PC-9 (cell line): ENCODE data around the gene GRIA1. TPM values are rescaled to one million over a fixed set of nuclear protein-coding genes. Genes with fewer than 3 reads are reported as not detected.

Source experiments
- BruUV-seq: library from RNA; stranded (reverse); fragments of 400-500 nt; replicated peaks from 2 replicates; lab custom pipeline; 2021; lab: Mats Ljungman, UMichigan
- CTCF ChIA-PET: fragments of 300-600 bp; sonication (Branson Sonifier 250); formaldehyde crosslinking; loops from one replicate; lab custom pipeline; 2022; ENCODE audit warnings: antibody characterized with exemption; lab: Charles Lee
- POLR2A ChIA-PET: fragments of 300-600 bp; sonication (Branson Sonifier 250); formaldehyde crosslinking; loops from one replicate; lab custom pipeline; 2022; ENCODE audit warnings: antibody characterized with exemption; ENCODE audit not compliant: unreplicated experiment; lab: Charles Lee
- DNase-seq, 2 experiments: peaks; one replicate each; pipeline versions ENCODE4 v3.0.0 to v3.0.0-alpha.2; 2015 to 2022; ENCODE audit warnings: mixed read lengths in 1 of 2
- H2AFZ ChIP-seq: fragments of 200-600 bp; sonication (generic); 2 replicates; pipeline ENCODE4 v1.8.1; 2017; ENCODE audit warnings: antibody characterized with exemption
- H3F3A ChIP-seq: fragments of 200-600 bp; sonication (generic); 2 replicates; pipeline ENCODE4 v1.8.1; 2017; ENCODE audit warnings: antibody characterized with exemption, mild to moderate bottlenecking, low read depth; ENCODE audit not compliant: insufficient read depth
- H3K27ac ChIP-seq: fragments of 200-600 bp; sonication (generic); 2 replicates; pipeline ENCODE4 v1.6.1; 2016; ENCODE audit warnings: mixed run types
- H3K27me3 ChIP-seq: fragments of 200-600 bp; sonication (generic); 2 replicates; pipeline ENCODE4 v1.6.1; 2016; ENCODE audit warnings: low read depth, mixed run types; ENCODE audit not compliant: insufficient read depth
- H3K36me3 ChIP-seq: fragments of 200-600 bp; sonication (generic); 2 replicates; pipeline ENCODE4 v1.6.1; 2016; ENCODE audit warnings: low read depth, mixed run types
- H3K4me1 ChIP-seq: fragments of 200-600 bp; sonication (generic); replicated peaks from 2 replicates; pipeline ENCODE4 v1.6.1; 2016; ENCODE audit warnings: mixed run types; ENCODE audit not compliant: insufficient read depth
- H3K4me2 ChIP-seq: fragments of 200-600 bp; sonication (generic); 2 replicates; pipeline ENCODE4 v1.6.1; 2017; ENCODE audit warnings: mixed run types
- H3K4me3 ChIP-seq: fragments of 200-600 bp; sonication (generic); 2 replicates; pipeline ENCODE4 v1.6.1; 2016; ENCODE audit warnings: mixed run types
- H3K79me2 ChIP-seq: fragments of 200-600 bp; sonication (generic); 2 replicates; pipeline ENCODE4 v1.6.1; 2017; ENCODE audit warnings: low read depth, mixed run types
- H3K9me2 ChIP-seq: fragments of 200-600 bp; sonication (generic); 2 replicates; pipeline ENCODE4 v1.8.1; 2017; ENCODE audit warnings: mild to moderate bottlenecking; ENCODE audit not compliant: insufficient read depth
- H3K9me3 ChIP-seq: fragments of 200-600 bp; sonication (generic); 2 replicates; pipeline ENCODE4 v1.8.1; 2016; ENCODE audit warnings: low read depth; ENCODE audit not compliant: insufficient read depth
- H4K20me1 ChIP-seq: fragments of 200-600 bp; sonication (generic); 2 replicates; pipeline ENCODE4 v1.8.1; 2017; ENCODE audit not compliant: insufficient read depth
- CTCF ChIP-seq: fragments of 200-600 bp; sonication (generic); conservative IDR thresholded peaks from 2 replicates; pipeline ENCODE4 v1.6.1; 2017; ENCODE audit warnings: mixed run types, antibody characterized with exemption, mild to moderate bottlenecking, moderate library complexity
- EZH2 ChIP-seq: fragments of 200-600 bp; sonication (generic); IDR thresholded peaks from 2 replicates; pipeline ENCODE4 v1.8.0; 2017; ENCODE audit warnings: antibody characterized with exemption, low read depth
- intact Hi-C: fragments of 100-400 bp; cut with micrococcal nuclease; formaldehyde crosslinking; loops from one replicate; pipeline ENCODE4 v1.10.0; 2022; ENCODE audit not compliant: unreplicated experiment
- total RNA-seq: library from RNA; stranded (reverse); gene quantifications from 2 replicates; pipeline ENCODE4 v1.2.3, GENCODE V29; 2021

GRIA1 gene
- total RNA-seq, 1 experiment from 2014 or later, result not detected

- Histone ChIP-seq H3K4me1 (no peaks in the 10 kb centered on the region), H3K4me3 (no peak overlapping the region), H3K36me3 (no peaks in the 10 kb centered on the region), H4K20me1 (no peaks in the 10 kb centered on the region), H3K4me2 (no peak overlapping the region), H3K79me2 (no peaks in the 10 kb centered on the region), H2AFZ (no peak overlapping the region), H3K9me3 (no peaks in the 10 kb centered on the region; the same call in 1 of the 2 replicates), H3K9me2 (no peaks in the 10 kb centered on the region), H3F3A (no peaks in the 10 kb centered on the region), H3K27me3 (no peaks in the 10 kb centered on the region), H3K27ac (no peak overlapping the region)
- POLR2A ChIA-PET, result no interaction called here
- CTCF ChIA-PET, result interaction anchor here (0.6 kb wide), 1 partner anchor 132 kb away, joined by 3 read pairs; no protein-coding TSS in a partner anchor
- DNase-seq, result no peak
- BruUV-seq, result no TSS peak
- intact Hi-C loops, result no loop called here
- TF ChIP-seq CTCF (no peak), EZH2 (no peak)
These were observed 32.7 kb downstream of the GRIA1 start for GRCh38 chr5:153523211-153523610.

GRCh38 chr5:153523831-153524230 is 33.4 kb downstream of the GRIA1 start:
- TF ChIP-seq EZH2 (no peak), CTCF (no peak)
- Histone ChIP-seq H3K4me1 (no peaks in the 10 kb centered on the region), H3K27me3 (0 out of 2 replicates have a peak, but pooled peaks cover 4% of the 10 kb centered on the region), H2AFZ (no peak overlapping the region), H3K27ac (no peak overlapping the region), H3K4me3 (no peak overlapping the region), H3K36me3 (no peaks in the 10 kb centered on the region), H3K9me2 (no peaks in the 10 kb centered on the region), H3K79me2 (no peaks in the 10 kb centered on the region), H3K9me3 (no peaks in the 10 kb centered on the region; the same call in 1 of the 2 replicates), H3K4me2 (no peak overlapping the region), H3F3A (no peaks in the 10 kb centered on the region), H4K20me1 (no peaks in the 10 kb centered on the region)
- no peak for DNase-seq
- BruUV-seq, result no TSS peak
- ChIA-PET CTCF (interaction anchor here (0.6 kb wide), 1 partner anchor 131 kb away, joined by 3 read pairs; no protein-coding TSS in a partner anchor), POLR2A (no interaction called here)
- intact Hi-C loops, result no loop called here

GRCh38 chr5:153525536-153525935 is 35.1 kb downstream of the GRIA1 start:
- ChIA-PET POLR2A (no interaction called here), CTCF (no interaction called here)
- Histone ChIP-seq H3K79me2 (no peaks in the 10 kb centered on the region), H3K27me3 (0 out of 2 replicates have a peak, but pooled peaks cover 4% of the 10 kb centered on the region), H2AFZ (no peak overlapping the region), H3F3A (no peaks in the 10 kb centered on the region), H3K27ac (no peak overlapping the region), H3K4me1 (no peaks in the 10 kb centered on the region), H3K9me3 (no peaks in the 10 kb centered on the region; the same call in 1 of the 2 replicates), H4K20me1 (no peaks in the 10 kb centered on the region), H3K9me2 (no peaks in the 10 kb centered on the region), H3K36me3 (no peaks in the 10 kb centered on the region), H3K4me2 (no peak overlapping the region), H3K4me3 (no peak overlapping the region)
- intact Hi-C loops, result no loop called here
- no TSS peak for BruUV-seq
- no peak for DNase-seq
- TF ChIP-seq CTCF, result no peak
- no peak for TF ChIP-seq EZH2
